KBM-7 (cell line): ENCODE results near the gene FBN1.

Source experiments
- DNase-seq: peaks from one replicate; pipeline ENCODE4 v3.0.0-alpha.2; 2015
- in situ Hi-C: fragments of 300-500 bp; cut with MboI; formaldehyde crosslinking; loops from 2 replicates; pipeline ENCODE4 v1.14.3; 2020; ENCODE audit warnings: low sequenced_read_pairs, low pct_unique_long_range_greater_than_20kb, mixed read lengths

The FBN1 gene

GRCh38 chr15:48565560-48566482, 79.7 kb downstream of the FBN1 start:
- in situ Hi-C loops, result no loop called here
- no peak for DNase-seq

- in situ Hi-C loops, result no loop called here
- DNase-seq, result no peak
These were observed 80.8 kb downstream of the FBN1 start for GRCh38 chr15:48564690-48565089.

- in situ Hi-C loops, result no loop called here
These were observed 81.6 kb downstream of the FBN1 start for GRCh38 chr15:48563934-48564333.

GRCh38 chr15:48560321-48561051, 85.0 kb downstream of the FBN1 start:
- in situ Hi-C loops, result no loop called here
- no peak for DNase-seq

More at GRCh38 chr15:48563934-48564333, 81.6 kb downstream of the FBN1 start:
- DNase-seq, result no peak

GRCh38 chr15:48559285-48559684, 86.2 kb downstream of the FBN1 start:
- DNase-seq, result no peak
- in situ Hi-C loops, result no loop called here

GRCh38 chr15:48558226-48558625, 87.3 kb downstream of the FBN1 start:
- in situ Hi-C loops, result no loop called here
- DNase-seq, result no peak

GRCh38 chr15:48557335-48557734, 88.2 kb downstream of the FBN1 start:
- in situ Hi-C loops, result no loop called here
- no peak for DNase-seq

- DNase-seq, result no peak
- in situ Hi-C loops, result no loop called here
These were observed 89.2 kb downstream of the FBN1 start for GRCh38 chr15:48556159-48556897.

GRCh38 chr15:48555241-48555881, 90.1 kb downstream of the FBN1 start:
- in situ Hi-C loops, result no loop called here

GRCh38 chr15:48554112-48554511, 91.4 kb downstream of the FBN1 start:
- no peak for DNase-seq
- in situ Hi-C loops, result no loop called here

More at GRCh38 chr15:48555241-48555881, 90.1 kb downstream of the FBN1 start:
- DNase-seq, result peak; percentile 2

GRCh38 chr15:48553559-48553958, 92.0 kb downstream of the FBN1 start:
- in situ Hi-C loops, result no loop called here
- no peak for DNase-seq

GRCh38 chr15:48550822-48551525, 94.5 kb downstream of the FBN1 start:
- DNase-seq, result no peak
- in situ Hi-C loops, result no loop called here

GRCh38 chr15:48548455-48548854, 97.1 kb downstream of the FBN1 start:
- no peak for DNase-seq
- in situ Hi-C loops, result no loop called here

- in situ Hi-C loops, result no loop called here
- DNase-seq, result no peak
These were observed 98.2 kb downstream of the FBN1 start for GRCh38 chr15:48547286-48547685.

- in situ Hi-C loops, result no loop called here
These were observed 99.2 kb downstream of the FBN1 start for GRCh38 chr15:48546296-48546695.

GRCh38 chr15:48544778-48545177, 100.7 kb downstream of the FBN1 start:
- in situ Hi-C loops, result no loop called here
- no peak for DNase-seq

More at GRCh38 chr15:48546296-48546695, 99.2 kb downstream of the FBN1 start:
- DNase-seq, result no peak

GRCh38 chr15:48541341-48542278, 103.9 kb downstream of the FBN1 start:
- in situ Hi-C loops, result no loop called here
- no peak for DNase-seq
